Measurements from ENCODE around the gene AMIGO2.

Gene AMIGO2

DNA sequence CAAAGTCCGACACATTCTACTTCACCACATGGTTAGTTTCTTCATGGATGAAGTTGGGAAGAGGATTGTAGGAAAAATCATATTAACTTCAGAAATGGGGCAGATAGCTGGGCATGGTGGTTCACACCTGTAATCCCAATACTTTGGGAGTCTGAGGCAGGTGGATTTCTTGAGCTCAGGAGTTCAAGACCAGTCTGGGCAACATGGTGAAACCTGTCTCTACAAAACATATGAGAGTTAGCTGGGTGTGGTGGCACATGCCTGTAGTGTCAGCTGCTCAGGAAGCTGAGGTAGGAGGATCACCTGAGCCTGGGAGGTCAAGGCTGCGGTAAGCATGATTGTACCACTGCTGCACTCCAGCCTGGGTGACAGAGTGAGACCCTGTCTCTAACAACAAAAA lies 49.9 kb downstream of the AMIGO2 start:
- H3K36me3 ChIP-seq (ENCODE audit: control insufficient read depth, insufficient read depth, low read length), result no peaks in the 10 kb centered on the region
- no peak for DNase-seq (ENCODE audit: extremely low read depth, insufficient read length)
- no peak for TF ChIP-seq CTCF (IDR thresholded peaks at IDR 0.05; ENCODE audit: insufficient read depth, low read length, poor library complexity, severe bottlenecking)
- no peaks in the 10 kb centered on the region for H3K27me3 ChIP-seq (replicated peaks; ENCODE audit: control insufficient read depth, insufficient read depth, low read length)
- H3K4me3 ChIP-seq (replicated peaks; ENCODE audit: low read depth, low read length), result no peak overlapping the region

DNA sequence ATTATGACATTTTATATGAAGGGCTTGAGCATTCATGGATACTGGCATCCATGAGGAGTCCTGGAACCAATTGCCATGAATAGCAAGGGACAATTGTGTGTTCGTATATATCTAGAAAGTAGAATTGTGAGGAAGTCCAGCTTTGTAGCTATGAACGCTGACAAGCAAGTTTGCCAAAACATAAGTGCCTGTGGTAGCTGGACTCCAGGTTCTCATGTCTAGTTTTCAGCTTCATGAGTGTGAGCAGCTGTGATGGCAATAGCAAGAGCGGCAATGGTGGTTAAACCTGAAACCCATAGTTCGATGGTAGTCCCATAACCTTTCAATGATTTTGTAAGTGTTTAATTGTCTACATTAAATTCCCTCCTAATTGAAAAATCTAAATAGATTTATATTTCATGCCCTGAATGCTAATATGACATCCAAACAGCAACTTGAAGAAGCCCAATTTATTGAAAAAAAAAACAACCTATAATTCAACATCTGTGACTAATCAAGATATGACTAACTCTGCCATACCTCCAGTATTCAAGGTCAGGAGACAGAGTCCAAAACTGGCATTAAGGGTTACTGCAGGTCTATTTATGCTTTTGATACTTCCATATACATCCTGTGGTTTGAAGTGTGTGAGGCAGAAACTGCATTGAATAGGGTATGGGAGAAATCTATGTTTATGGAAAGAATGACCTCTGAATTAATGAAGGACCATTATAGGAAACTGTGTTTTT lies 50.6 kb downstream of the AMIGO2 start:
- no peaks in the 10 kb centered on the region for H3K27me3 ChIP-seq (replicated peaks; ENCODE audit: control insufficient read depth, insufficient read depth, low read length)
- DNase-seq (ENCODE audit: extremely low read depth, insufficient read length), result no peak
- TF ChIP-seq CTCF (IDR thresholded peaks at IDR 0.05; ENCODE audit: insufficient read depth, low read length, poor library complexity, severe bottlenecking), result no peak
- H3K4me3 ChIP-seq (replicated peaks; ENCODE audit: low read depth, low read length), result no peak overlapping the region
- no peaks in the 10 kb centered on the region for H3K36me3 ChIP-seq (ENCODE audit: control insufficient read depth, insufficient read depth, low read length)

DNA sequence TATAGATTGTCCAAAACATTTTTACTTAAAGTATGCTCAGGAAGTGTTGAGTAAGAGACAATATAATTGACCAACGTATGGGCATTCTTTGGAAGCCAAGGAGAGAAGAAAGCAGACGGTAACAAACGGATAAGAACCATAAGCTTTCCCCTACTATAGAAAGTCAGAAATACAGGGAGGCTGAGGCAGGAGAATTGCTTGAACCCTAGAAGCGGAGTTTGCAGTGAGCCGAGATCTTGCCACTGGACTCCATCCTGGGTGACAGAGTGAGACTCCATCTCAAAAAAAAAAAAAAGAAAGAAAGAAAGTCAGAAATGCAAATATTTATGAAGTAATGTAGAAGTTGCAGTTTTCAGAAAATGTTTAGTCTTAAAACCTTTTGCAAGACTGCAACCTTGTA lies 51.6 kb downstream of the AMIGO2 start:
- no peak overlapping the region for H3K4me3 ChIP-seq (replicated peaks; ENCODE audit: low read depth, low read length)
- DNase-seq (ENCODE audit: extremely low read depth, insufficient read length), result no peak
- H3K36me3 ChIP-seq (ENCODE audit: control insufficient read depth, insufficient read depth, low read length), result no peaks in the 10 kb centered on the region
- H3K27me3 ChIP-seq (replicated peaks; ENCODE audit: control insufficient read depth, insufficient read depth, low read length), result no peaks in the 10 kb centered on the region
- TF ChIP-seq CTCF (IDR thresholded peaks at IDR 0.05; ENCODE audit: insufficient read depth, low read length, poor library complexity, severe bottlenecking), result no peak

Data from GM06990 (cell line).